Muscle of back (tissue), 11 donors: Measurements from ENCODE around the gene TMEM256. TPM values are rescaled to one million over a fixed set of nuclear protein-coding genes. Genes with fewer than 3 reads are reported as not detected.

Source experiments
- DNase-seq, 3 donors: peaks; one replicate each; pipeline versions ENCODE4 v3.0.0 to v3.0.0-alpha.2; 2013
- polyA plus RNA-seq, 10 donors: library from polyadenylated mRNA; unstranded; fragments of 120-200 nt; gene quantifications; one replicate each; pipeline ENCODE4 v1.2.1, GENCODE V29; 2013; ENCODE audit not compliant: insufficient read length in 10 of 10

The TMEM256 gene
- polyA plus RNA-seq, 10 donors: 49.0 to 60.9 (median 54.0) TPM

- peak in 1 of 3 donors; percentile 69 for DNase-seq
Observed at GRCh38 chr17:7435676-7436555, 32.0 kb upstream of the TMEM256 start.

DNA sequence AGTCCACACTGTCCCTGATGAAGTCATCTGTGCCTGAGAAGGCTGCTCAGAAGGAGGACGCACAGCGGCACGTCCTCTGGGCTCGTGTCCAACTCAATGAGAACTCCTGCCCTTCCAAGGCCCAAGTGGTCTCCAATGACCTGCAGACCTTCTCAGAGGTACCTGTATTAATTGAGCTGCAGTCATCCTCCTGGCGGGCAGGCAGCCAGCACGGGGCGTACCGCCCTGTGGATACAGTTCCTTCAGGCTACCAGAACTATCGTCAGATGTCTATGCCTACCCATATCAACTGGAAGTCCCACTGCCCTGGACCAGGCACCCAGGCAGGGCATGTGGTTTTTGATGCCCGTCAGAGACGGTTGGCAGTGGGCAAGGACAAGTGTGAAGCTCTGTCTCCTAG is 28.4 kb upstream of the TMEM256 start:
- no peak for DNase-seq

DNA sequence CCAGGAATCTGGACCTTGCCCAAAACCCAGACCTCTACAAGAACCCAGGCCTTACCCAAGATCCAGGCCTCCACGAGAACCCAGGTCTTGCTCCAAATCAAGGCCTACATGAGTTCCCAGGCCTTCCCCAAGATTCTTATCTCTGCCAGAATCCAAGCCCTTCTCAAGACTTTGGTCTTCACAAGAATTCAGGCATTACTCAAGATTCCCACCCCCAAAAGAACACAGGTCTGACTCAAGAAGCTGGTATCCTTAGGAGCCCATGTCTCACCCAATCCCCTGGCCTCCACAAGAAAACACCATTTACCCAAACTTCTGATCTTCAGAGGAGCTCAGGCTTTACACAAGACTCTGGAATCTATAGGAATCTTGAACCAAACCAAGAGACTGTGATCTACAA is 27.3 kb upstream of the TMEM256 start:
- DNase-seq: no peak

DNA sequence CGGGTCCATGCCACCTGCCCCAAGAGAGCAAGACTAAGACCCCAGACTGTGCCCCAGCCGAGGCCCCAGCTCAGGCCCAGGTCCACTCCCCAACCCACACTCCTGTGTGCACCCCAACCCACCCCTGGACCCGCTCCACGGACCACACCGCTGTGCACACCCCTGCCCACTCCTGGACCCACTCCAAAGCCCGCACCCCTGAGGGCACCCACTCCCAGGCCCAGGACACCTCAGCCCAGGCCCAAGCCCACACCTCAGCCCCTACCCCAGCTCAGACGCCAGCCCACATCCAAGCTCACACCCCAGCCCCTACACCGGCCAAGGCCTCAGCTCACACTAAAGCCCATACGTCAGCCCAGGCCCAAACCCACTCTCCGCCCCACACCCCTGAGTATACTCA is 25.8 kb upstream of the TMEM256 start:
- no peak for DNase-seq

DNA sequence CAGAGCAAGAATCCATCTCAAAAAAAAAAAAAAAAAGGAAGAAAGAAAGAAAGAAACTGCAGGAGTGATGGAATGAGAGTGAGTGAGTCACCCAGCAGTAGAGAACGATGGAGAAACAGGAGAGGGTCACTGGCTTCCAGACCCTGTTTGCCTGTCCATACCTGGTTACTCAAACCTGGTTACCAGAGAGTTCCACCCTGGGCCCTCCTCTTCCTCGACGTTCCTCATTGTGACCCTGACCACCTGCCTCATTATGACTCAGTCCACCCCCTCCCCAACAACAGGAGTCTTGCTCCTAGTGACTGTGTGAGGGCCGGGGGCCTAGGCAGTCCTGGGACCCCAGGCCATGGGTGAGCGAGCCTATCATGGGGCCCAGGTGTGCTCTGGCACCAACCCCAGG is 24.7 kb upstream of the TMEM256 start, which contains the start of gene SPEM3:
Gene SPEM3, plus strand, starts transcription at position 301 of the 400 bp plus-strand sequence. Its CDS starts 46 bp downstream, at position 347.
- DNase-seq: no peak

- no peak for DNase-seq
Observed at GRCh38 chr17:7427549-7427948, 23.7 kb upstream of the TMEM256 start.

GRCh38 chr17:7426896-7427489 is 23.1 kb upstream of the TMEM256 start:
- DNase-seq: no peak

GRCh38 chr17:7426203-7426863 is 22.4 kb upstream of the TMEM256 start:
- no peak for DNase-seq

GRCh38 chr17:7425756-7426155 is 21.9 kb upstream of the TMEM256 start:
- DNase-seq: no peak

DNA sequence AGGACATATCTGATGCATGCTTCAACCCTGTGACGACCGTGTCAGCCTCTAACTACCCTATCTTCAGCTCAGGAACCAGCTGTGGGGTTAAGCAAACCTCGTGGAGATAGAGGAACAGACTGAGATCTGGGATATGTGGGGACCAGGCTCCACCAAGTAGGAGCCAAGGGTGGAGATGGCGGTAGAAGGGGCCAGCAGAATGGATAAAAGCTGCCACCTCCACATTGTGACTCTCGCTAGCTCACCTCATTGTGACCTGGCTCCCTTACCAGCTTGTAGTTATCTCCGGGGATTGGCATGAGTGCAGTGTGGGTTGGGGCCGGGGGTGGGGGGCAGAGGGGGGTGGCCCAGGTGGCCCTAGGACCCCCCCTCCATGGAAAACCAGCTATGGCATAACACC is 21.4 kb upstream of the TMEM256 start, which contains the start of gene SPEM2:
Gene SPEM2, plus strand, starts transcription at position 301 of the 400 bp plus-strand sequence. Its CDS starts 73 bp downstream, at position 374.
- no peak for DNase-seq

DNA sequence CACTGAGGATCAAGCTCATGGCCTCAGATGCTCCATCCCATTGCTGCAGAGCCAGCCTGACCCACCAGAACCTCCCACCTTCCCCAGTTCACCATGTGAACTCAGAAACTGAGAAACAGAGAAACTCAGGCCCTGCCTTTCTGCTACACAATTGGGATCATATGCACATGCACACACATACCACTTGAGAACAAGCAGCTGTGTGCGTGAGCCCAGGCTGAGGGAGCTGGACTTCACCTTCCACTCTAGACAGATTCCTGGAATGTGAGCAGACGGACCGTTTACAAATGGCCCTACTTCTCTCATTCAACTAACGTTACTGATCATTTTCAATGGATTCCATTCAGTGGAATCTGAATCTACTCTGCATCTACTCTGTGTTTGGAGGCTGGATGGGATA is 19.8 kb upstream of the TMEM256 start:
- no peak for DNase-seq

- DNase-seq: no peak
Observed at GRCh38 chr17:7421186-7421585, 17.3 kb upstream of the TMEM256 start.

GRCh38 chr17:7419819-7420610 is 16.1 kb upstream of the TMEM256 start, which contains the start of gene SPEM1:
SPEM1 (plus strand) TSS chr17:7420324; CDS start chr17:7420385, 61 bp downstream.
- no peak for DNase-seq

GRCh38 chr17:7418472-7419152 is 14.7 kb upstream of the TMEM256 start:
- no peak for DNase-seq

DNA sequence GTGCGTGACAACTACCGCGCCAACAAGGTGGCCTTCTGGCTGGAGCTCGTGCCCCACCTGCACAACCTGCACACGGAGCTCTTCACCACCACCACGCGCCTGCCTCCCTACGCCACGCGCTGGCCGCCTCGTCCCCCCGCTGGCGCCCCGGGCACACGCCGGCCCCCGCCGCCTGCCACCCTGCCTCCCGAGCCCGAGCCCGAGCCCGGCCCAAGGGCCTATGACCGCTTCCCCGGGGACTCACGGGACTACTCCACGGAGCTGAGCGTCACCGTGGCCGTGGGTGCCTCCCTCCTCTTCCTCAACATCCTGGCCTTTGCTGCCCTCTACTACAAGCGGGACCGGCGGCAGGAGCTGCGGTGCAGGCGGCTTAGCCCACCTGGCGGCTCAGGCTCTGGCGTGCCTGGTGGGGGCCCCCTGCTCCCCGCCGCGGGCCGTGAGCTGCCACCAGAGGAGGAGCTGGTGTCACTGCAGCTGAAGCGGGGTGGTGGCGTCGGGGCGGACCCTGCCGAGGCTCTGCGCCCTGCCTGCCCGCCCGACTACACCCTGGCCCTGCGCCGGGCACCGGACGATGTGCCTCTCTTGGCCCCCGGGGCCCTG is 13.3 kb upstream of the TMEM256 start:
- DNase-seq: no peak

- no peak for DNase-seq
Observed at GRCh38 chr17:7416323-7416722, 12.4 kb upstream of the TMEM256 start.

DNA sequence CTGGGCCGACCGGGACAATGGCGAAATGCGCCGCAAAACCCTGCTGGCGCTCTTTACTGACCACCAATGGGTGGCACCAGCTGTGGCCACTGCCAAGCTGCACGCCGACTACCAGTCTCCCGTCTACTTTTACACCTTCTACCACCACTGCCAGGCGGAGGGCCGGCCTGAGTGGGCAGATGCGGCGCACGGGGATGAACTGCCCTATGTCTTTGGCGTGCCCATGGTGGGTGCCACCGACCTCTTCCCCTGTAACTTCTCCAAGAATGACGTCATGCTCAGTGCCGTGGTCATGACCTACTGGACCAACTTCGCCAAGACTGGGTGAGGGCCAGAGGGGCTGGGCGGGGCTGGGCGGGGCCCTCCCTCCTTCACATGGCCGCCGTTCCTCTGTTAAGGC is 11.9 kb upstream of the TMEM256 start:
- DNase-seq: no peak

DNA sequence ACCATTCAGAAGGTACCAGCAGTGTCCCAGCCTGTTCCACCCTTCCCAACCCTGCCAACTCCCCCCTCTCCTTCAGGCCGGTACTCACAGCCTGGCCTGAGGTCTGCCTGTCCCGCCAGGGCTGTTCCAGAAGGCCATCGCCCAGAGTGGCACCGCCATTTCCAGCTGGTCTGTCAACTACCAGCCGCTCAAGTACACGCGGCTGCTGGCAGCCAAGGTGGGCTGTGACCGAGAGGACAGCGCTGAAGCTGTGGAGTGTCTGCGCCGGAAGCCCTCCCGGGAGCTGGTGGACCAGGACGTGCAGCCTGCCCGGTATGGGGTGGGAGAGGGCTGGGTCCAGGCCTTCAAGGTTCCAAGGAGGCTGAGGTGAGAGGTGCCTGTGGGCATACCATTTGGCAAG is 10.9 kb upstream of the TMEM256 start:
- DNase-seq: no peak

DNA sequence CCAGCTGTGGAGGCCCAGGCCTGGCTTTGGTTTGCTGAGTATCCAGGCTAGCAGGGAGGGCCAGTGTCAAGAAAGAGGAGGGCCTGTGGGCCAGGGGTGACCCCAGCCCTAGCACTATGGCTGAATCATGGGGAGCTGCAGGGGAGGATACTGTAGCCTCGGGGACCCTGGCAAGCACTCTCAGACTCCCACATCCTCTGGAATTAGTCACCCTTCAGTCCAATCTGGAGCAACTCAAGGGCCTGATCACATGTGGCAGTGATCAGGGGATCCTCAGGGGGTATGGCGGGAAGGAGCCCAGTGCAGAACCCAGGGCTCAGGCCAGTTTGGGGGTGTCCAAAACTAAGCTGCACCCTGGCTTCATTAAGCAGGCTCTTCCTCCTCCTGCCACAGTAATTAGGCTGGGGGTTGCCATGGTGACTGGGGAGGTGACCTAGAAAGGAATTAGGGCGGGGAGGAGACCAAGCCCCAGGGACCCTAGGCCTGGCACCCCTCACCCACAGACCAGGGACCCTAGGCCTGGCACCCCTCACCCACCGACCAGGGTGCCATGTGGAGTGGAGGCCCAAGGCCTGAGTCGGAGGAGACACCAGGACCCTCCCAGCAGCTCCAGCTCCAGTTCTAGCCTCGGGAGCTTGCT is 9.6 kb upstream of the TMEM256 start:
- no peak for DNase-seq

- no peak for DNase-seq
Observed at GRCh38 chr17:7411427-7411750, 7.5 kb upstream of the TMEM256 start.
